Parathyroid adenoma (tissue), 2 donors: ENCODE measurements around the gene FOXA2.

Experiments
- H2AFZ ChIP-seq: fragments of 300-600 bp; sonication (generic); one replicate; pipeline ENCODE4 v1.7.0; 2017; ENCODE audit warnings: antibody characterized with exemption, mild to moderate bottlenecking
- H3K27ac ChIP-seq: fragments of 300-600 bp; sonication (generic); one replicate; pipeline ENCODE4 v1.7.0; 2017
- H3K27me3 ChIP-seq: fragments of 300-600 bp; sonication (generic); one replicate; pipeline ENCODE4 v1.7.0; 2017; ENCODE audit warnings: low read length; ENCODE audit not compliant: control insufficient read depth, insufficient read depth
- H3K36me3 ChIP-seq: fragments of 300-600 bp; sonication (generic); one replicate; pipeline ENCODE4 v1.7.0; 2017; ENCODE audit warnings: low read length; ENCODE audit not compliant: control insufficient read depth, insufficient read depth
- H3K4me1 ChIP-seq: fragments of 300-600 bp; sonication (generic); one replicate; pipeline ENCODE4 v1.7.0; 2017; ENCODE audit warnings: control low read depth
- H3K4me2 ChIP-seq: fragments of 300-600 bp; sonication (generic); one replicate; pipeline ENCODE4 v1.7.0; 2017; ENCODE audit warnings: low read length
- H3K4me3 ChIP-seq: fragments of 300-600 bp; sonication (generic); one replicate; pipeline ENCODE4 v1.7.0; 2017; ENCODE audit warnings: low read depth, low read length
- H3K79me2 ChIP-seq: fragments of 300-600 bp; sonication (generic); one replicate; pipeline ENCODE4 v1.7.0; 2017; ENCODE audit warnings: control low read depth
- H3K9ac ChIP-seq: fragments of 300-600 bp; sonication (generic); one replicate; pipeline ENCODE4 v1.7.0; 2017; ENCODE audit warnings: mild to moderate bottlenecking
- H3K9me3 ChIP-seq: fragments of 300-600 bp; sonication (generic); one replicate; pipeline ENCODE4 v1.7.0; 2017; ENCODE audit warnings: low read length; ENCODE audit not compliant: control insufficient read depth
- CTCF ChIP-seq: fragments of 300-600 bp; sonication (generic); IDR thresholded peaks from one replicate; pipeline ENCODE4 v1.7.0; 2017; ENCODE audit warnings: antibody characterized with exemption, mild to moderate bottlenecking
- donor health status: primary hyperparathyroidism.

FOXA2 gene

GRCh38 chr20:22578221-22579118 lies 5.9 kb downstream of the FOXA2 start:
- H3K9me3 ChIP-seq: no peaks in the 10 kb centered on the region
- H3K27ac ChIP-seq: no peak overlapping the region
- H2AFZ ChIP-seq: no peak overlapping the region
- H3K36me3 ChIP-seq: no peaks in the 10 kb centered on the region
- TF ChIP-seq CTCF: no peak
- H3K4me2 ChIP-seq: no peak overlapping the region
- no peak overlapping the region for H3K9ac ChIP-seq
- H3K79me2 ChIP-seq: no peaks in the 10 kb centered on the region
- H3K4me1 ChIP-seq: no peaks in the 10 kb centered on the region
- no peak overlapping the region for H3K4me3 ChIP-seq
- peaks cover 30% of the 10 kb centered on the region for H3K27me3 ChIP-seq

- no peak for TF ChIP-seq CTCF
- Histone ChIP-seq H3K4me2 (no peak overlapping the region), H3K27me3 (peaks cover 30% of the 10 kb centered on the region), H3K79me2 (no peaks in the 10 kb centered on the region), H3K4me3 (no peak overlapping the region), H3K9ac (no peak overlapping the region), H2AFZ (no peak overlapping the region), H3K9me3 (no peaks in the 10 kb centered on the region), H3K4me1 (no peaks in the 10 kb centered on the region), H3K27ac (no peak overlapping the region), H3K36me3 (no peaks in the 10 kb centered on the region)
Observed at GRCh38 chr20:22577515-22578220, 6.7 kb downstream of the FOXA2 start.

DNA sequence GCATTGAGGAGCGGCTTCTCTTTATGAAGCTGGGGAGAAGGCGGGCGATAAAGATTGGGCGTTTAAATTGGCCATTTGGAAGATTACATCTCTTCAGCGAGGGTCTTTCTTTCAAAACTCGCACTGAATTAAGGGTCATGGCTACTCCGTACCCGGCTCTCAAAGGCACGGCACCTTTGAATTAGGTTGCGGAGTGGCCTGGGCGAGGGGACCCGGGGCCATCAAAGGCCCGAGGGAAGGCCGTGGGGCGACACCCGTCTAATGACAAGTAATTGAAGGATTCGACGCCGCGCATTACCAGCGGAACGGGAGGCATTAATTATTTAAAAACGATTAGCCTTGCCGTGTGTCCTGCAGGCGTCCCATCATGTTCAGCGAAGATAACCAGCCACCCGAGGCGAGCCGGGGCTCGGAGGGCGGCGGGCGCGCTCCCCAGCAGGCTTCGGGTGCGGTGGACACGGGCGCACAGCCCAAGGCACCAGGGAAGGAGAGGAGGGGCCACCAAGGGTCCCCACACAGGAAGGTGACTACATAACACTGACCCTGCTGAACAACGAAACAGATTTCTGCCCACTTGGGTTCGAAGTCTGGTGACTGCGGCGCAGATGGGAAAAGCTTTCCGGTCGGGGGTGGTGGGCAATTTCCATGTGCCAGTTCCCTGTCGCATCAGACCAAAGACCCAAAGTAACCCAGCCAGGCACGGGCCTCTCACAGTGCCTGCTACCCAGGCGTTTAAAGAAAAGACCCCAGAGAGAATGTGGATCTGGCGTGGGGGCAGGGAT lies 7.4 kb downstream of the FOXA2 start:
- peaks cover 30% of the 10 kb centered on the region for H3K27me3 ChIP-seq
- TF ChIP-seq CTCF: no peak
- no peak overlapping the region for H3K9ac ChIP-seq
- H3K79me2 ChIP-seq: no peaks in the 10 kb centered on the region
- H3K9me3 ChIP-seq: no peaks in the 10 kb centered on the region
- no peak overlapping the region for H3K4me3 ChIP-seq
- no peak overlapping the region for H3K4me2 ChIP-seq
- no peak overlapping the region for H3K27ac ChIP-seq
- no peaks in the 10 kb centered on the region for H3K4me1 ChIP-seq
- no peaks in the 10 kb centered on the region for H3K36me3 ChIP-seq
- H2AFZ ChIP-seq: no peak overlapping the region

DNA sequence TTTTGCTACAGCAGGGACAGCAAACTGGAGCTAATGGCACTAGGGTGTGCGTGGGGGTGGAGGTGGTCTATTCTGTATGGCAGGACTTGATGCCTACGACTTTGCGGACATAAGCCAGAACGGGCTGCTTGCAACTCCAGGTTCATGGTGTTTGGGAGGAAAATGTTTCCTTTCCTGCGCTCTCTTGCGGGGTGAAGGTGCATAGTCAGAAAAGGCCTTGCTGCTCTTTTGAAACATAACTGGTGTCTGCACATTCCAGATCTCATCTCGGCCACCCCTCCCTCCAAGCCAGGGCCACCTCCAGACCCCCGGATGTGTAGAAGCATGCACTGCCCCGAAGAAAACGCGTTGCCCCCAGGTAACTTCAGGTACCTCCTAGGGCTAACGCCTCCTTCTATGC lies 8.1 kb downstream of the FOXA2 start:
- no peak overlapping the region for H2AFZ ChIP-seq
- no peak overlapping the region for H3K9ac ChIP-seq
- TF ChIP-seq CTCF: no peak
- H3K27me3 ChIP-seq: peaks cover 30% of the 10 kb centered on the region
- no peaks in the 10 kb centered on the region for H3K4me1 ChIP-seq
- no peaks in the 10 kb centered on the region for H3K79me2 ChIP-seq
- no peaks in the 10 kb centered on the region for H3K36me3 ChIP-seq
- H3K9me3 ChIP-seq: no peaks in the 10 kb centered on the region
- no peak overlapping the region for H3K4me2 ChIP-seq
- H3K27ac ChIP-seq: no peak overlapping the region
- no peak overlapping the region for H3K4me3 ChIP-seq
